HEK293 (cell line): ENCODE measurements around the gene ZFP91.

Source experiments
- CTCF ChIA-PET: fragments of 350-600 bp; formaldehyde crosslinking; extraction: SDS; loops from one replicate; lab custom pipeline; 2021; ENCODE audit warnings: antibody characterized with exemption; lab: Yijun Ruan, JAX
- POLR2A ChIA-PET: fragments of 300-600 bp; formaldehyde crosslinking; extraction: SDS; loops from one replicate; lab custom pipeline; 2020; ENCODE audit warnings: antibody characterized with exemption, inconsistent platforms; lab: Yijun Ruan, JAX
- H3K27ac ChIP-seq: fragments of 200-500 bp; sonication (Bioruptor generic); 2 replicates; pipeline ENCODE4 v1.5.1; 2014; ENCODE audit warnings: low read depth, low read length, control low read depth, inconsistent platforms; ENCODE audit errors: extremely low read depth
- H3K36me3 ChIP-seq, 2 experiments: fragments of 200-500 bp in 1 of 2; sonication (Bioruptor generic) in 1 of 2; 1 replicate in 1 of 2; 2 replicates in 1 of 2; pipeline ENCODE4 v1.5.1; 2014 to 2017; ENCODE audit warnings: inconsistent platforms in 2 of 2, low read length in 2 of 2; ENCODE audit not compliant: control insufficient read depth in 2 of 2, insufficient read depth in 1 of 2
- H3K4me1 ChIP-seq: fragments of 200-500 bp; sonication (Bioruptor generic); 2 replicates; pipeline ENCODE4 v1.5.1; 2014; ENCODE audit warnings: mild to moderate bottlenecking, low read length, inconsistent platforms; ENCODE audit not compliant: control insufficient read depth, insufficient read depth
- H3K4me3 ChIP-seq: 2 replicates; pipeline ENCODE4 v1.5.1; 2011; ENCODE audit warnings: low read depth, mild to moderate bottlenecking, control low read depth, low read length, moderate library complexity
- H3K9me3 ChIP-seq: fragments of 200-500 bp; sonication (Bioruptor generic); 2 replicates; pipeline ENCODE4 v1.5.1; 2014; ENCODE audit warnings: low read depth, low read length, inconsistent platforms; ENCODE audit not compliant: control insufficient read depth, insufficient read depth
- HOXC10 ChIP-seq: sonication (generic); formaldehyde crosslinking; IDR thresholded peaks from 2 replicates; pipeline ENCODE4 v1.8.1; 2023; ENCODE audit warnings: mild to moderate bottlenecking, missing genetic modification reagents
- INSM2 ChIP-seq: fragments of 450-650 bp; formaldehyde crosslinking; IDR thresholded peaks from 2 replicates; pipeline ENCODE4 v1.5.1; 2016; ENCODE audit warnings: missing biosample characterization, missing genetic modification characterization
- KLF10 ChIP-seq: fragments of 450-650 bp; IDR thresholded peaks from 2 replicates; pipeline ENCODE4 v1.5.1; 2018; ENCODE audit warnings: missing biosample characterization, mild to moderate bottlenecking, missing genetic modification characterization
- SCRT2 ChIP-seq: fragments of 450-650 bp; formaldehyde crosslinking; IDR thresholded peaks from 2 replicates; pipeline ENCODE4 v1.5.1; 2016; ENCODE audit warnings: missing biosample characterization, missing genetic modification characterization
- SETDB1 ChIP-seq: IDR thresholded peaks from one replicate; pipeline ENCODE4 v1.6.1; 2017; ENCODE audit warnings: mild to moderate bottlenecking, low read length, moderate library complexity, mixed read lengths; ENCODE audit not compliant: insufficient read length
- ZBTB44 ChIP-seq: fragments of 450-650 bp; IDR thresholded peaks from 2 replicates; pipeline ENCODE4 v1.5.1; 2018; ENCODE audit warnings: missing biosample characterization, mild to moderate bottlenecking, missing genetic modification characterization
- ZNF169 ChIP-seq: fragments of 450-650 bp; formaldehyde crosslinking; IDR thresholded peaks from 2 replicates; pipeline ENCODE4 v1.5.1; 2016; ENCODE audit warnings: missing biosample characterization, missing genetic modification characterization
- ZNF174 ChIP-seq: fragments of 450-650 bp; formaldehyde crosslinking; IDR thresholded peaks from 2 replicates; pipeline ENCODE4 v1.5.0; 2017; ENCODE audit warnings: missing biosample characterization, mild to moderate bottlenecking, missing genetic modification characterization
- ZNF266 ChIP-seq: fragments of 450-650 bp; formaldehyde crosslinking; IDR thresholded peaks from 2 replicates; pipeline ENCODE4 v1.5.1; 2016; ENCODE audit warnings: missing biosample characterization, missing genetic modification characterization, low read depth
- ZNF292 ChIP-seq: fragments of 450-650 bp; formaldehyde crosslinking; IDR thresholded peaks from 2 replicates; pipeline ENCODE4 v1.5.1; 2016; ENCODE audit warnings: low read depth, missing biosample characterization, missing genetic modification characterization, borderline replicate concordance
- ZNF335 ChIP-seq: fragments of 450-650 bp; formaldehyde crosslinking; conservative IDR thresholded peaks from 2 replicates; pipeline ENCODE4 v1.5.1; 2016; ENCODE audit warnings: missing biosample characterization, missing genetic modification characterization
- ZNF394 ChIP-seq: fragments of 450-650 bp; formaldehyde crosslinking; IDR thresholded peaks from 2 replicates; pipeline ENCODE4 v1.5.1; 2016; ENCODE audit warnings: missing biosample characterization, missing genetic modification characterization, mild to moderate bottlenecking, moderate library complexity, borderline replicate concordance
- ZNF423 ChIP-seq: fragments of 450-650 bp; formaldehyde crosslinking; IDR thresholded peaks from 2 replicates; pipeline ENCODE4 v1.5.1; 2016; ENCODE audit warnings: missing biosample characterization, missing genetic modification characterization
- ZNF433 ChIP-seq: fragments of 450-650 bp; formaldehyde crosslinking; IDR thresholded peaks from 2 replicates; pipeline ENCODE4 v1.5.1; 2016; ENCODE audit warnings: missing biosample characterization, missing genetic modification characterization, low read depth
- ZNF600 ChIP-seq: fragments of 450-650 bp; formaldehyde crosslinking; IDR thresholded peaks from 2 replicates; pipeline ENCODE4 v1.5.1; 2016; ENCODE audit warnings: missing biosample characterization, missing genetic modification characterization
- ZNF658 ChIP-seq: fragments of 450-650 bp; formaldehyde crosslinking; IDR thresholded peaks from 2 replicates; pipeline ENCODE4; 2016; ENCODE audit warnings: missing biosample characterization, missing genetic modification characterization
- ZNF701 ChIP-seq: fragments of 450-650 bp; formaldehyde crosslinking; IDR thresholded peaks from 2 replicates; pipeline ENCODE4 v1.5.1; 2016; ENCODE audit warnings: missing biosample characterization, missing genetic modification characterization
- ZNF747 ChIP-seq: fragments of 450-650 bp; formaldehyde crosslinking; IDR thresholded peaks from 2 replicates; pipeline ENCODE4 v1.5.1; 2016; ENCODE audit warnings: missing biosample characterization, missing genetic modification characterization
- ZNF785 ChIP-seq: fragments of 450-650 bp; formaldehyde crosslinking; IDR thresholded peaks from 2 replicates; pipeline ENCODE4 v1.5.1; 2016; ENCODE audit warnings: missing biosample characterization, missing genetic modification characterization
- ZNF843 ChIP-seq: fragments of 450-650 bp; formaldehyde crosslinking; IDR thresholded peaks from 2 replicates; pipeline ENCODE4 v1.5.1; 2016; ENCODE audit warnings: missing biosample characterization, missing genetic modification characterization
- ZXDB ChIP-seq: fragments of 450-650 bp; formaldehyde crosslinking; IDR thresholded peaks from 2 replicates; pipeline ENCODE4 v1.5.1; 2016; ENCODE audit warnings: missing biosample characterization, missing genetic modification characterization
- TF ChIP-seq, protein P1 (sequence below): fragments of 450-650 bp; formaldehyde crosslinking; IDR thresholded peaks from 2 replicates; pipeline ENCODE4 v1.5.1; 2016; ENCODE audit warnings: missing biosample characterization, missing genetic modification characterization, borderline replicate concordance
- TF ChIP-seq, protein P2 (sequence below): fragments of 450-650 bp; formaldehyde crosslinking; IDR thresholded peaks from 2 replicates; pipeline ENCODE4 v1.5.1; 2016; ENCODE audit warnings: missing biosample characterization, missing genetic modification characterization, borderline replicate concordance

The ZFP91 gene

DNA sequence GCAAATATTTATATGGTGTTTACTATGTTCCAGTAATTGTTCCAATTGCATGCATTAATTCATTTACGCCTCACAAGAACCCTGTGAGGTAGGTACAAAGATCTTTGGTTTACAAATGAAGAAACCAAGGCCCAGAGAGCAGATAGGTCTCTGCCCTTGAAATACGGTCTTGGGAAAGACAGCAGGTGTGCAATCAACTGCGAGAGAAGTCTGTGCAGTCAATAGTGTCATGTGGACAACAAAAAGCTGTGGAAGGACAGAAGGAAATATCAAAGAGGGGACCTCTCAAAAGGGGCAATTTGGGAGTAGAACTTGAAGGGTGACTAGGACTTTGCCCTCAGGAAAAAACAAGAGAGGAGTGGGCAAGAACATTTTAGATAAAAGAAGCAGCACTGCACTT, 52.5 kb downstream of the ZFP91 start (continued):
- TF ChIP-seq, protein P1, sequence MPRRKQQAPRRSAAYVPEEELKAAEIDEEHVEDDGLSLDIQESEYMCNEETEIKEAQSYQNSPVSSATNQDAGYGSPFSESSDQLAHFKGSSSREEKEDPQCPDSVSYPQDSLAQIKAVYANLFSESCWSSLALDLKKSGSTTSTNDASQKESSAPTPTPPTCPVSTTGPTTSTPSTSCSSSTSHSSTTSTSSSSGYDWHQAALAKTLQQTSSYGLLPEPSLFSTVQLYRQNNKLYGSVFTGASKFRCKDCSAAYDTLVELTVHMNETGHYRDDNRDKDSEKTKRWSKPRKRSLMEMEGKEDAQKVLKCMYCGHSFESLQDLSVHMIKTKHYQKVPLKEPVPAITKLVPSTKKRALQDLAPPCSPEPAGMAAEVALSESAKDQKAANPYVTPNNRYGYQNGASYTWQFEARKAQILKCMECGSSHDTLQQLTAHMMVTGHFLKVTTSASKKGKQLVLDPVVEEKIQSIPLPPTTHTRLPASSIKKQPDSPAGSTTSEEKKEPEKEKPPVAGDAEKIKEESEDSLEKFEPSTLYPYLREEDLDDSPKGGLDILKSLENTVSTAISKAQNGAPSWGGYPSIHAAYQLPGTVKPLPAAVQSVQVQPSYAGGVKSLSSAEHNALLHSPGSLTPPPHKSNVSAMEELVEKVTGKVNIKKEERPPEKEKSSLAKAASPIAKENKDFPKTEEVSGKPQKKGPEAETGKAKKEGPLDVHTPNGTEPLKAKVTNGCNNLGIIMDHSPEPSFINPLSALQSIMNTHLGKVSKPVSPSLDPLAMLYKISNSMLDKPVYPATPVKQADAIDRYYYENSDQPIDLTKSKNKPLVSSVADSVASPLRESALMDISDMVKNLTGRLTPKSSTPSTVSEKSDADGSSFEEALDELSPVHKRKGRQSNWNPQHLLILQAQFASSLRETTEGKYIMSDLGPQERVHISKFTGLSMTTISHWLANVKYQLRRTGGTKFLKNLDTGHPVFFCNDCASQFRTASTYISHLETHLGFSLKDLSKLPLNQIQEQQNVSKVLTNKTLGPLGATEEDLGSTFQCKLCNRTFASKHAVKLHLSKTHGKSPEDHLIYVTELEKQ (tag by site-specific recombination): no peak
- TF ChIP-seq KLF10 (tag by site-specific recombination): no peak
- TF ChIP-seq ZNF335 (tag by site-specific recombination): no peak
- TF ChIP-seq ZNF785: no peak

DNA sequence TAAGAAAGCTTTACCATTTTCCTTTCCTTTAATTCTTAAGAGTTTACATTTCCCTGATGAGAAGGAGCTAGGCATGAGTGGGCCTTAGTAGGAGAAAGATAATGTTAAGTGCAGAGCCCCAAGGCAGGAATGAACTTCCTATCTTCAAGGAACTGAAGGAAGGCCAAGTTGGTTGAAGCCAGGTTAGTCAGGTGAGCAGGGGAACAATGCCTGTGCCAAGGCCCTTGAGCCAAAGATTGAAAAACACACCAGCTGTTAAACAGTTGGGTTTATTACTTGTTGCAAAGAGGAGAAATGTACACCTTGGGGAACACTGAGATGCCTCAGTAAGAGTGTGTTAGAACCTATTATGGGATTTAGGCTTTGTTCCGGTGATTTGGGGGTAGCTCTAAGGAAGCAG, 53.6 kb downstream of the ZFP91 start:
- no peak overlapping the region for H3K4me3 ChIP-seq
- POLR2A ChIA-PET: no interaction called here
- no peaks in the 10 kb centered on the region for H3K4me1 ChIP-seq
- no peak for TF ChIP-seq HOXC10 (CRISPR knock-in tag)
- TF ChIP-seq, protein P2, sequence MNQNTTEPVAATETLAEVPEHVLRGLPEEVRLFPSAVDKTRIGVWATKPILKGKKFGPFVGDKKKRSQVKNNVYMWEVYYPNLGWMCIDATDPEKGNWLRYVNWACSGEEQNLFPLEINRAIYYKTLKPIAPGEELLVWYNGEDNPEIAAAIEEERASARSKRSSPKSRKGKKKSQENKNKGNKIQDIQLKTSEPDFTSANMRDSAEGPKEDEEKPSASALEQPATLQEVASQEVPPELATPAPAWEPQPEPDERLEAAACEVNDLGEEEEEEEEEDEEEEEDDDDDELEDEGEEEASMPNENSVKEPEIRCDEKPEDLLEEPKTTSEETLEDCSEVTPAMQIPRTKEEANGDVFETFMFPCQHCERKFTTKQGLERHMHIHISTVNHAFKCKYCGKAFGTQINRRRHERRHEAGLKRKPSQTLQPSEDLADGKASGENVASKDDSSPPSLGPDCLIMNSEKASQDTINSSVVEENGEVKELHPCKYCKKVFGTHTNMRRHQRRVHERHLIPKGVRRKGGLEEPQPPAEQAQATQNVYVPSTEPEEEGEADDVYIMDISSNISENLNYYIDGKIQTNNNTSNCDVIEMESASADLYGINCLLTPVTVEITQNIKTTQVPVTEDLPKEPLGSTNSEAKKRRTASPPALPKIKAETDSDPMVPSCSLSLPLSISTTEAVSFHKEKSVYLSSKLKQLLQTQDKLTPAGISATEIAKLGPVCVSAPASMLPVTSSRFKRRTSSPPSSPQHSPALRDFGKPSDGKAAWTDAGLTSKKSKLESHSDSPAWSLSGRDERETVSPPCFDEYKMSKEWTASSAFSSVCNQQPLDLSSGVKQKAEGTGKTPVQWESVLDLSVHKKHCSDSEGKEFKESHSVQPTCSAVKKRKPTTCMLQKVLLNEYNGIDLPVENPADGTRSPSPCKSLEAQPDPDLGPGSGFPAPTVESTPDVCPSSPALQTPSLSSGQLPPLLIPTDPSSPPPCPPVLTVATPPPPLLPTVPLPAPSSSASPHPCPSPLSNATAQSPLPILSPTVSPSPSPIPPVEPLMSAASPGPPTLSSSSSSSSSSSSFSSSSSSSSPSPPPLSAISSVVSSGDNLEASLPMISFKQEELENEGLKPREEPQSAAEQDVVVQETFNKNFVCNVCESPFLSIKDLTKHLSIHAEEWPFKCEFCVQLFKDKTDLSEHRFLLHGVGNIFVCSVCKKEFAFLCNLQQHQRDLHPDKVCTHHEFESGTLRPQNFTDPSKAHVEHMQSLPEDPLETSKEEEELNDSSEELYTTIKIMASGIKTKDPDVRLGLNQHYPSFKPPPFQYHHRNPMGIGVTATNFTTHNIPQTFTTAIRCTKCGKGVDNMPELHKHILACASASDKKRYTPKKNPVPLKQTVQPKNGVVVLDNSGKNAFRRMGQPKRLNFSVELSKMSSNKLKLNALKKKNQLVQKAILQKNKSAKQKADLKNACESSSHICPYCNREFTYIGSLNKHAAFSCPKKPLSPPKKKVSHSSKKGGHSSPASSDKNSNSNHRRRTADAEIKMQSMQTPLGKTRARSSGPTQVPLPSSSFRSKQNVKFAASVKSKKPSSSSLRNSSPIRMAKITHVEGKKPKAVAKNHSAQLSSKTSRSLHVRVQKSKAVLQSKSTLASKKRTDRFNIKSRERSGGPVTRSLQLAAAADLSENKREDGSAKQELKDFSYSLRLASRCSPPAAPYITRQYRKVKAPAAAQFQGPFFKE (tag by site-specific recombination): no peak
- no peak for TF ChIP-seq ZNF600 (tag by site-specific recombination)
- TF ChIP-seq ZNF174 (tag by site-specific recombination): no peak
- TF ChIP-seq ZNF658 (tag by site-specific recombination): no peak
- no peak for TF ChIP-seq ZNF292
- TF ChIP-seq ZBTB44 (tag by site-specific recombination): no peak
- no peak for TF ChIP-seq ZNF843
- TF ChIP-seq ZNF266: no peak
- TF ChIP-seq, all 188 proteins: peak for 0
- CTCF ChIA-PET: interaction anchor here (0.6 to 1.3 kb wide), 6 partner anchors 17 to 99 kb away, joined by 3 to 4 read pairs (median 4); partner anchors contain the start of gene GLYAT
- H3K9me3 ChIP-seq: no peaks in the 10 kb centered on the region
- H3K27ac ChIP-seq: no peak overlapping the region
- H3K36me3 ChIP-seq: peaks cover 0 to 14% of the 10 kb centered on the region in 2 experiments; a peak in 1 of 3 replicates

- Histone ChIP-seq H3K9me3 (no peaks in the 10 kb centered on the region), H3K4me3 (no peak overlapping the region), H3K4me1 (no peaks in the 10 kb centered on the region), H3K27ac (no peak overlapping the region), H3K36me3 (no peaks in the 10 kb centered on the region)
- ChIA-PET CTCF (interaction anchor here (0.5 to 5.0 kb wide), 5 partner anchors 8 to 149 kb away, joined by 3 to 41 read pairs (median 3); no protein-coding TSS in a partner anchor), POLR2A (no interaction called here)
- TF ChIP-seq SETDB1 (no peak), SCRT2 (tag by site-specific recombination) (no peak), ZNF423 (no peak), INSM2 (tag by site-specific recombination) (no peak), ZNF433 (tag by site-specific recombination) (no peak), ZNF701 (no peak), ZNF747 (no peak), ZXDB (no peak), ZNF169 (tag by site-specific recombination) (no peak), ZNF394 (no peak)
Observed at GRCh38 chr11:58636587-58636986, 57.7 kb downstream of the ZFP91 start.
